ENCODE results near the gene MCF2L2.

DNA sequence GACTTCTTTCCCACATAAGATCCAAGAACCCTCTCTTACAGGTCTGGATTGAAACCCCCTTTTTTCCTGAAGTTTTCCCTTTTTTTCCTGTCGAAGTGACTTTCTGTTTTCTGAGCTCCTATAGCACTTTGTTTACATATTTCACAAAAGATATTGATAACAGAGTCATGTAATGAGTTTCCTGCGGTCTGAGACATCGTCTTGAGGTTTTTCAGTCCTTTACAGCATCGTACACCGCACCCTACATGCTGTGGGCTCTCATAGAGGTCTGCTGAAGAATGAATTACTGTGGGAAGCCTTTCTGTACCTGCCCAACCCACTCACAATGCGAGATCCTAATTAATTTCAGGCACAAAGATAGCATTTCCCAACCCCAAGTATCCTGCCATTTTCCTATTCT lies 53.1 kb downstream of the MCF2L2 start:
- TF ChIP-seq, protein P1, sequence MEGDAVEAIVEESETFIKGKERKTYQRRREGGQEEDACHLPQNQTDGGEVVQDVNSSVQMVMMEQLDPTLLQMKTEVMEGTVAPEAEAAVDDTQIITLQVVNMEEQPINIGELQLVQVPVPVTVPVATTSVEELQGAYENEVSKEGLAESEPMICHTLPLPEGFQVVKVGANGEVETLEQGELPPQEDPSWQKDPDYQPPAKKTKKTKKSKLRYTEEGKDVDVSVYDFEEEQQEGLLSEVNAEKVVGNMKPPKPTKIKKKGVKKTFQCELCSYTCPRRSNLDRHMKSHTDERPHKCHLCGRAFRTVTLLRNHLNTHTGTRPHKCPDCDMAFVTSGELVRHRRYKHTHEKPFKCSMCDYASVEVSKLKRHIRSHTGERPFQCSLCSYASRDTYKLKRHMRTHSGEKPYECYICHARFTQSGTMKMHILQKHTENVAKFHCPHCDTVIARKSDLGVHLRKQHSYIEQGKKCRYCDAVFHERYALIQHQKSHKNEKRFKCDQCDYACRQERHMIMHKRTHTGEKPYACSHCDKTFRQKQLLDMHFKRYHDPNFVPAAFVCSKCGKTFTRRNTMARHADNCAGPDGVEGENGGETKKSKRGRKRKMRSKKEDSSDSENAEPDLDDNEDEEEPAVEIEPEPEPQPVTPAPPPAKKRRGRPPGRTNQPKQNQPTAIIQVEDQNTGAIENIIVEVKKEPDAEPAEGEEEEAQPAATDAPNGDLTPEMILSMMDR (IDR thresholded peaks at IDR 0.05; ENCODE audit: low read depth, low read length) = no peak
- no peak for TF ChIP-seq MYC (IDR thresholded peaks at IDR 0.05; ENCODE audit: low read depth, low read length)
- no peak for TF ChIP-seq POLR2A (IDR thresholded peaks at IDR 0.05; ENCODE audit: extremely low read depth, insufficient read length)

Data from NB4 (cell line).